Fibroblast of lung (primary cell): Measurements from ENCODE around the gene MTFP1. TPM values are rescaled to one million over a fixed set of nuclear protein-coding genes. Genes with fewer than 3 reads are reported as not detected.

ENCODE experiments used
- DNase-seq, 2 donors: peaks; one replicate each; pipeline versions ENCODE4 v3.0.0 to v3.0.0-alpha.2; 2010; ENCODE audit warnings: low read depth in 2 of 2
- H2AFZ ChIP-seq: 2 replicates; pipeline ENCODE4 v1.5.1; 2012; ENCODE audit warnings: low read length, control low read depth, inconsistent platforms
- H3K27ac ChIP-seq: 2 replicates; pipeline ENCODE4 v1.5.1; 2011; ENCODE audit warnings: low read length, control low read depth; ENCODE audit not compliant: insufficient read depth
- H3K27me3 ChIP-seq: 2 replicates; pipeline ENCODE4 v1.5.1; 2011; ENCODE audit warnings: mild to moderate bottlenecking, low read length; ENCODE audit not compliant: control insufficient read depth, insufficient read depth
- H3K36me3 ChIP-seq: 2 replicates; pipeline ENCODE4 v1.5.1; 2011; ENCODE audit warnings: low read length; ENCODE audit not compliant: control insufficient read depth, insufficient read depth
- H3K4me1 ChIP-seq: 2 replicates; pipeline ENCODE4 v1.5.1; 2011; ENCODE audit warnings: low read length; ENCODE audit not compliant: control insufficient read depth, insufficient read depth; ENCODE audit errors: extremely low read depth
- H3K4me2 ChIP-seq: 2 replicates; pipeline ENCODE4 v1.5.1; 2011; ENCODE audit warnings: low read length, control low read depth; ENCODE audit not compliant: insufficient read depth; ENCODE audit errors: extremely low read depth
- H3K4me3 ChIP-seq, 4 experiments: fragments of 200-600 bp in 1 of 4; sonication (generic) in 1 of 4; replicated peaks in 1 of 4; 2 replicates each; pipeline ENCODE4 v1.5.1; 2011 to 2016; ENCODE audit warnings: low read length in 4 of 4, low read depth in 3 of 4, mild to moderate bottlenecking in 3 of 4, control low read depth in 2 of 4, inconsistent platforms in 1 of 4, mixed read lengths in 1 of 4; ENCODE audit not compliant: insufficient read depth in 1 of 4; ENCODE audit errors: control extremely low read depth in 1 of 4
- H3K79me2 ChIP-seq: 2 replicates; pipeline ENCODE4 v1.5.1; 2012; ENCODE audit warnings: mild to moderate bottlenecking, low read length, inconsistent platforms; ENCODE audit not compliant: control insufficient read depth, insufficient read depth
- H3K9ac ChIP-seq: 2 replicates; pipeline ENCODE4 v1.5.1; 2011; ENCODE audit warnings: mild to moderate bottlenecking, low read length, control low read depth; ENCODE audit not compliant: insufficient read depth
- H3K9me3 ChIP-seq: 2 replicates; pipeline ENCODE4 v1.5.1; 2012; ENCODE audit warnings: low read depth, low read length; ENCODE audit not compliant: control insufficient read depth, insufficient read depth
- H4K20me1 ChIP-seq: 2 replicates; pipeline ENCODE4 v1.5.1; 2011; ENCODE audit warnings: low read length; ENCODE audit not compliant: control insufficient read depth, insufficient read depth; ENCODE audit errors: extremely low read depth
- EZH2 ChIP-seq: IDR thresholded peaks from 2 replicates; pipeline ENCODE4 v1.5.1; 2012; ENCODE audit warnings: low read length, control low read depth, mild to moderate bottlenecking; ENCODE audit errors: missing control alignments
- polyA plus RNA-seq, 2 donors: library from polyadenylated mRNA; depleted of rRNA in 1 of 2; stranded (reverse) in 1 of 2; unstranded in 1 of 2; fragments of >200 nt; gene quantifications; 2 replicates each; pipeline ENCODE4 v1.2.1, GENCODE V29; 2011 to 2012; ENCODE audit warnings: missing spikeins in 1 of 2
- total RNA-seq: library from RNA; depleted of rRNA; stranded (reverse); fragments of >200 nt; gene quantifications from 2 replicates; pipeline ENCODE4 v1.2.1, GENCODE V29; 2014
- TF ChIP-seq, protein P1 (sequence below), 2 donors: IDR thresholded peaks in 1 of 2; conservative IDR thresholded peaks in 1 of 2; 1 replicate in 1 of 2; 2 replicates in 1 of 2; pipeline ENCODE4 v1.5.1; 2011 to 2012; ENCODE audit warnings: low read length in 2 of 2, control low read depth in 1 of 2, inconsistent platforms in 1 of 2, low read depth in 1 of 2, mild to moderate bottlenecking in 1 of 2

Gene MTFP1
- total and polyA plus RNA-seq, 2 donors (not counting 1 experiment from before 2014, with no cell fraction given): 2.5 to 3.8 TPM

DNA sequence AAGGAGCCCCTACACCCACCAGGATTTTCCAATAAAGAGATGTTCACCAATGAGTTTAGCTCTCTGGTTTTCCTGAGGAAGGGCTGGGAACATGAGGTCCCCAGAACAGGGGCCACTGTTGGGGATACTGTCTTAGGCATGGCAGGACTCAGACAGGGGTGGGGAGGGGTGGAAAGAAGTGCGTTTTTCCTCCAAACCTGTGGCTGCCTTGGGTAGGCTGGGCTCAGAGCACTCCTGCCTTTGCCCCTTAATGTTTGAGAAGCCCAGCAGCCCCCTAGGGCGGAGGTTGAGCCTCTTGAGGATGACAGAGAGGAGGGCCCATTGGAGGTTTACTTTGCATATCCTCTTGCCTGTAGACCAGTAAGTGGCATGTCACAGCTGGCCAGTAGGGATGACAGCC, 10.6 kb downstream of the MTFP1 start:
- Histone ChIP-seq H3K79me2 (no peaks in the 10 kb centered on the region), H3K4me2 (no peak overlapping the region), H4K20me1 (no peaks in the 10 kb centered on the region), H3K4me3 (no peak overlapping the region), H2AFZ (no peak overlapping the region), H3K27me3 (no peaks in the 10 kb centered on the region), H3K36me3 (no peaks in the 10 kb centered on the region), H3K4me1 (no peaks in the 10 kb centered on the region), H3K27ac (no peak overlapping the region), H3K9ac (no peak overlapping the region), H3K9me3 (no peaks in the 10 kb centered on the region)
- TF ChIP-seq, protein P1, sequence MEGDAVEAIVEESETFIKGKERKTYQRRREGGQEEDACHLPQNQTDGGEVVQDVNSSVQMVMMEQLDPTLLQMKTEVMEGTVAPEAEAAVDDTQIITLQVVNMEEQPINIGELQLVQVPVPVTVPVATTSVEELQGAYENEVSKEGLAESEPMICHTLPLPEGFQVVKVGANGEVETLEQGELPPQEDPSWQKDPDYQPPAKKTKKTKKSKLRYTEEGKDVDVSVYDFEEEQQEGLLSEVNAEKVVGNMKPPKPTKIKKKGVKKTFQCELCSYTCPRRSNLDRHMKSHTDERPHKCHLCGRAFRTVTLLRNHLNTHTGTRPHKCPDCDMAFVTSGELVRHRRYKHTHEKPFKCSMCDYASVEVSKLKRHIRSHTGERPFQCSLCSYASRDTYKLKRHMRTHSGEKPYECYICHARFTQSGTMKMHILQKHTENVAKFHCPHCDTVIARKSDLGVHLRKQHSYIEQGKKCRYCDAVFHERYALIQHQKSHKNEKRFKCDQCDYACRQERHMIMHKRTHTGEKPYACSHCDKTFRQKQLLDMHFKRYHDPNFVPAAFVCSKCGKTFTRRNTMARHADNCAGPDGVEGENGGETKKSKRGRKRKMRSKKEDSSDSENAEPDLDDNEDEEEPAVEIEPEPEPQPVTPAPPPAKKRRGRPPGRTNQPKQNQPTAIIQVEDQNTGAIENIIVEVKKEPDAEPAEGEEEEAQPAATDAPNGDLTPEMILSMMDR (conservative IDR thresholded peaks at IDR 0.05 in 1 of 2, IDR thresholded peaks at IDR 0.05 in 1 of 2; ENCODE audit: low read depth in 1 of 2, low read length in 2 of 2): no peak
- no peak for TF ChIP-seq EZH2
- DNase-seq: no peak

- H3K4me2 ChIP-seq: no peak overlapping the region
- H3K27me3 ChIP-seq: no peaks in the 10 kb centered on the region
- H3K79me2 ChIP-seq: no peaks in the 10 kb centered on the region
- no peak for TF ChIP-seq EZH2
- TF ChIP-seq, protein P1 (conservative IDR thresholded peaks at IDR 0.05 in 1 of 2, IDR thresholded peaks at IDR 0.05 in 1 of 2; ENCODE audit: low read depth in 1 of 2, low read length in 2 of 2): no peak
- H3K36me3 ChIP-seq: no peaks in the 10 kb centered on the region
- H3K4me1 ChIP-seq: peaks cover 2% of the 10 kb centered on the region
- H4K20me1 ChIP-seq: no peaks in the 10 kb centered on the region
- H3K9me3 ChIP-seq: no peaks in the 10 kb centered on the region
- no peak overlapping the region for H3K27ac ChIP-seq
- H2AFZ ChIP-seq: no peak overlapping the region
- H3K4me3 ChIP-seq: no peak overlapping the region
- no peak for DNase-seq
- no peak overlapping the region for H3K9ac ChIP-seq
Measured at GRCh38 chr22:30438559-30438958, 13.0 kb downstream of the MTFP1 start.

DNA sequence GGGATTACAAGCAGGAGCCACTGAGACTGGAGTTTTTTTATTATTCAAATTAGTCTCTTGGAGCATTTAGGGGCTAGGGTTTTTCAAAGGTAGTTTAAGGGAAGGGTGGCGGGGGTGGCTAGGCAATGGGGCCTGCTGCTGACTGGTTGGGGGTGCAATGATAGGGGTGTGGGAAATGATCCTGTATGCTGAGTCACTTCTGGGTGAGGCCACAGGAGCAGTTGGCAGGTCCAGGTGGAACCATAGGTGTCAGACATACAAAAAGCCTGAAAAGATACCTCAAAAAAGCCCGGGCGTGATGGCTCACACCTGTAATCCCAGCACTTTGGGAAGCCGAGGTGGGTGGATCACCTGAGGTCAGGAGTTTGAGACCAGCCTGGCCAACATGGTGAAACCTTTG, 13.7 kb downstream of the MTFP1 start:
- no peak overlapping the region for H3K27ac ChIP-seq
- H2AFZ ChIP-seq: no peak overlapping the region
- no peak for TF ChIP-seq EZH2
- TF ChIP-seq, protein P1 (conservative IDR thresholded peaks at IDR 0.05 in 1 of 2, IDR thresholded peaks at IDR 0.05 in 1 of 2; ENCODE audit: low read depth in 1 of 2, low read length in 2 of 2): no peak
- no peaks in the 10 kb centered on the region for H3K9me3 ChIP-seq
- H3K4me3 ChIP-seq: no peak overlapping the region
- no peak overlapping the region for H3K9ac ChIP-seq
- no peaks in the 10 kb centered on the region for H4K20me1 ChIP-seq
- no peak for DNase-seq
- H3K36me3 ChIP-seq: no peaks in the 10 kb centered on the region
- H3K4me2 ChIP-seq: no peak overlapping the region
- peaks cover 2% of the 10 kb centered on the region for H3K4me1 ChIP-seq
- H3K79me2 ChIP-seq: no peaks in the 10 kb centered on the region
- H3K27me3 ChIP-seq: no peaks in the 10 kb centered on the region
